Left lung (tissue), 10 donors: ENCODE data around the gene NT5DC4. TPM values are rescaled to one million over a fixed set of nuclear protein-coding genes. Genes with fewer than 3 reads are reported as not detected.
A peak's percentile ranks its signal among the peaks of the same experiment; 100 is the strongest.

Source experiments
- ATAC-seq: fragments of 200-7000 bp; cut with Tn5 transposase; one replicate; pipeline ENCODE4 v1.9.1; 2020; ENCODE audit warnings: moderate library complexity
- DNase-seq, 4 donors: peaks; one replicate each; pipeline ENCODE4 v3.0.0-alpha.2; 2013 to 2020
- H3K27ac ChIP-seq, 2 donors: fragments of 200-600 bp; sonication (generic) in 1 of 2; one replicate each; pipeline versions ENCODE4 v1.5.0 to v1.8.0; 2020 to 2021
- H3K27me3 ChIP-seq, 2 donors: fragments of 200-600 bp; sonication (generic) in 1 of 2; one replicate each; pipeline versions ENCODE4 v1.5.0 to v1.8.0; 2020 to 2021
- H3K36me3 ChIP-seq, 2 donors: fragments of 200-600 bp; sonication (generic) in 1 of 2; one replicate each; pipeline versions ENCODE4 v1.5.0 to v1.8.0; 2020 to 2021
- H3K4me1 ChIP-seq, 2 donors: fragments of 200-600 bp; one replicate each; pipeline ENCODE4 v1.8.0; 2021
- H3K4me3 ChIP-seq, 2 donors: fragments of 200-600 bp; sonication (generic) in 1 of 2; one replicate each; pipeline versions ENCODE4 v1.5.0 to v1.8.0; 2020 to 2021; ENCODE audit warnings: mild to moderate bottlenecking in 1 of 2
- H3K9me3 ChIP-seq, 2 donors: fragments of 200-600 bp; sonication (generic) in 1 of 2; one replicate each; pipeline versions ENCODE4 v1.5.0 to v1.8.0; 2020 to 2021
- CTCF ChIP-seq, 2 donors: fragments of 200-600 bp; sonication (generic) in 1 of 2; IDR thresholded peaks; one replicate each; pipeline versions ENCODE4 v1.5.0 to v1.8.0; 2021; ENCODE audit warnings: antibody characterized with exemption in 2 of 2
- intact Hi-C, 2 donors: fragments of 100-400 bp; cut with DNase I; formaldehyde crosslinking; loops; one replicate each; pipeline versions ENCODE4 v1.11.2 to v1.14.2; 2022
- polyA plus RNA-seq, 6 donors: library from polyadenylated mRNA; unstranded; fragments of 120-200 nt; gene quantifications; one replicate each; pipeline ENCODE4 v1.2.1, GENCODE V29; 2013; ENCODE audit not compliant: insufficient read length in 6 of 6
- total RNA-seq, 2 donors: library from RNA; stranded (reverse); fragmentation: NEBNext Ultra II Directional; extraction: Animal tissue kit (Norgen Biotek cat#: 25700); gene quantifications; one replicate each; pipeline ENCODE4 v1.2.1, GENCODE V29; 2021
- donor health status: DM: no; HTN: yes; CAD: no.
- donor health status: DM: no; HTN: no; CAD: no.

NT5DC4 gene
- total and polyA plus RNA-seq, 8 donors: 0.08 to 1.1 (median 0.38) TPM; not detected in 4

GRCh38 chr2:112718863-112719370 is 1.9 kb upstream of the NT5DC4 start:
- H3K9me3 ChIP-seq: no peaks in the 10 kb centered on the region
- H3K4me3 ChIP-seq: no peak overlapping the region
- H3K36me3 ChIP-seq: no peaks in the 10 kb centered on the region
- peaks cover 0 to 6% of the 10 kb centered on the region in 2 donors for H3K4me1 ChIP-seq
- no peak overlapping the region for H3K27ac ChIP-seq
- intact Hi-C loops: no loop called here
- H3K27me3 ChIP-seq: no peaks in the 10 kb centered on the region
- ATAC-seq (no peak), DNase-seq (no peak)
- TF ChIP-seq CTCF (IDR thresholded peaks at IDR 0.05): no peak

- intact Hi-C loops: loop anchor here in 1 of 2 donors (10.0 kb wide), 1 partner anchor 117 kb away; no protein-coding TSS in a partner anchor
Observed at GRCh38 chr2:112721819-112722522, 1.2 kb downstream of the NT5DC4 start.

GRCh38 chr2:112722816-112723546 is 2.2 kb downstream of the NT5DC4 start:
- Histone ChIP-seq H3K27ac (no peak overlapping the region), H3K4me1 (peaks cover 0 to 28% of the 10 kb centered on the region in 2 donors), H3K27me3 (no peaks in the 10 kb centered on the region), H3K36me3 (no peaks in the 10 kb centered on the region), H3K4me3 (no peak overlapping the region), H3K9me3 (no peaks in the 10 kb centered on the region)
- no peak for ATAC-seq
- DNase-seq: no peak
- no peak for TF ChIP-seq CTCF (IDR thresholded peaks at IDR 0.05)
- intact Hi-C loops: loop anchor here in 1 of 2 donors (10.0 kb wide), 1 partner anchor 118 kb away; no protein-coding TSS in a partner anchor

More at GRCh38 chr2:112721819-112722522, 1.2 kb downstream of the NT5DC4 start:
- Histone ChIP-seq H3K27ac (no peak overlapping the region), H3K36me3 (no peaks in the 10 kb centered on the region), H3K9me3 (no peaks in the 10 kb centered on the region), H3K27me3 (no peaks in the 10 kb centered on the region), H3K4me3 (no peak overlapping the region), H3K4me1 (peaks cover 0 to 23% of the 10 kb centered on the region in 2 donors)
- DNase-seq: peak in 1 of 4 donors; percentile 55
- TF ChIP-seq CTCF (IDR thresholded peaks at IDR 0.05): no peak
- no peak for ATAC-seq

GRCh38 chr2:112723547-112723940 is 2.7 kb downstream of the NT5DC4 start:
- Histone ChIP-seq H3K9me3 (no peaks in the 10 kb centered on the region), H3K4me1 (peaks cover 0 to 33% of the 10 kb centered on the region in 2 donors), H3K36me3 (no peaks in the 10 kb centered on the region), H3K4me3 (no peak overlapping the region), H3K27me3 (no peaks in the 10 kb centered on the region), H3K27ac (no peak overlapping the region)
- intact Hi-C loops: loop anchor here in 1 of 2 donors (10.0 kb wide), 1 partner anchor 119 kb away; no protein-coding TSS in a partner anchor
- ATAC-seq (no peak), DNase-seq (peak in 1 of 4 donors; percentile 57)
- no peak for TF ChIP-seq CTCF (IDR thresholded peaks at IDR 0.05)

- intact Hi-C loops: loop anchor here in 1 of 2 donors (10.0 kb wide), 1 partner anchor 119 kb away; no protein-coding TSS in a partner anchor
- DNase-seq: peak in 1 of 4 donors; percentile 64
Observed at GRCh38 chr2:112723995-112724394, 3.2 kb downstream of the NT5DC4 start.

More at GRCh38 chr2:112723995-112724394, 3.2 kb downstream of the NT5DC4 start:
- H3K27ac ChIP-seq: no peak overlapping the region
- H3K27me3 ChIP-seq: no peaks in the 10 kb centered on the region
- no peaks in the 10 kb centered on the region for H3K9me3 ChIP-seq
- H3K4me3 ChIP-seq: no peak overlapping the region
- no peak for ATAC-seq
- TF ChIP-seq CTCF (IDR thresholded peaks at IDR 0.05): no peak
- peaks cover 0 to 38% of the 10 kb centered on the region in 2 donors for H3K4me1 ChIP-seq
- H3K36me3 ChIP-seq: no peaks in the 10 kb centered on the region
